Stomach (tissue), 9 donors: ENCODE results near the gene KRTAP4-1. TPM values are rescaled to one million over a fixed set of nuclear protein-coding genes. Genes with fewer than 3 reads are reported as not detected.
"Not testable (repeated sequence)": the region's sequence is repeated elsewhere in the genome, so short reads cannot be mapped to it uniquely, and the experiment has no call there.

Experiments used
- DNase-seq, 2 donors: peaks; one replicate each; pipeline versions ENCODE4 v3.0.0 to v3.0.0-alpha.2; 2013 to 2019
- H3K27ac ChIP-seq, 5 donors: fragments of 200-600 bp in 4 of 5; sonication (generic) in 4 of 5; one replicate each; pipeline ENCODE4 v1.5.1; 2013 to 2019; ENCODE audit warnings: mild to moderate bottlenecking in 1 of 5, moderate library complexity in 1 of 5
- H3K27me3 ChIP-seq, 3 donors: fragments of 200-600 bp; sonication (generic); one replicate each; pipeline ENCODE4 v1.5.1; 2017 to 2019; ENCODE audit warnings: mixed run types in 1 of 3
- H3K36me3 ChIP-seq, 4 donors: fragments of 200-600 bp; sonication (generic); 1 replicate in 3 of 4; 2 replicates in 1 of 4; pipeline ENCODE4 v1.5.1; 2016 to 2019
- H3K4me1 ChIP-seq, 4 donors: fragments of 200-600 bp; sonication (generic); one replicate each; pipeline ENCODE4 v1.5.1; 2016 to 2019
- H3K4me3 ChIP-seq, 4 donors: fragments of 200-600 bp; sonication (generic) in 3 of 4; one replicate each; pipeline ENCODE4 v1.5.1; 2016 to 2019; ENCODE audit warnings: mild to moderate bottlenecking in 1 of 4
- H3K9me3 ChIP-seq, 4 donors: fragments of 200-600 bp; sonication (generic); one replicate each; pipeline ENCODE4 v1.5.1; 2016 to 2019
- EP300 ChIP-seq: sonication (generic); formaldehyde crosslinking; IDR thresholded peaks from one replicate; pipeline ENCODE4 v1.6.1; 2017; ENCODE audit warnings: antibody characterized with exemption
- POLR2A ChIP-seq, 4 donors: fragments of 450-650 bp; IDR thresholded peaks; one replicate each; pipeline ENCODE4 v1.6.1; 2016; ENCODE audit warnings: antibody characterized with exemption in 4 of 4, control low read depth in 2 of 4, mild to moderate bottlenecking in 1 of 4, moderate library complexity in 1 of 4
- POLR2AphosphoS5 ChIP-seq, 3 donors: sonication (generic); formaldehyde crosslinking; IDR thresholded peaks; one replicate each; pipeline ENCODE4 v1.6.1; 2016; ENCODE audit warnings: antibody characterized with exemption in 3 of 3
- WGBS, 5 donors: extraction: QIAGEN DNeasy Blood & Tissue Kit in 3 of 5; methylation state at CpG; one replicate each; pipeline versions ENCODE4 v1.1.5 to v1.1.7; 2013 to 2018; 5-methylcytosine and 5-hydroxymethylcytosine counted together
- intact Hi-C: fragments of 100-400 bp; cut with DNase I; formaldehyde crosslinking; loops from one replicate; pipeline ENCODE4 v1.15.1; 2023; ENCODE audit warnings: low total_unique reads
- polyA plus RNA-seq, 3 donors: library from polyadenylated mRNA; stranded (reverse); fragments of 200-250 nt; gene quantifications; one replicate each; pipeline ENCODE4 v1.2.3, GENCODE V29; 2013
- total RNA-seq, 5 donors: library from RNA; depleted of rRNA; stranded (reverse); fragments of >200 nt; gene quantifications; one replicate each; pipeline versions ENCODE4 v1.1.0 to v1.2.3, GENCODE V29; 2014 to 2016
- TF ChIP-seq, protein P1 (sequence below), 7 experiments: fragments of 450-650 bp in 4 of 7; fragments of 200-600 bp in 3 of 7; sonication (generic) in 3 of 7; IDR thresholded peaks; one replicate each; pipeline ENCODE4 v1.5.1; 2016 to 2019; ENCODE audit warnings: antibody characterized with exemption in 7 of 7, control low read depth in 2 of 7, mild to moderate bottlenecking in 1 of 7
- donor health status: healthy with polysubstance abuse.
- donor health status: Bipolar disorder and iron deficiency.
- donor health status: healthy.

The KRTAP4-1 gene
- total and polyA plus RNA-seq, 8 donors = not detected

DNA sequence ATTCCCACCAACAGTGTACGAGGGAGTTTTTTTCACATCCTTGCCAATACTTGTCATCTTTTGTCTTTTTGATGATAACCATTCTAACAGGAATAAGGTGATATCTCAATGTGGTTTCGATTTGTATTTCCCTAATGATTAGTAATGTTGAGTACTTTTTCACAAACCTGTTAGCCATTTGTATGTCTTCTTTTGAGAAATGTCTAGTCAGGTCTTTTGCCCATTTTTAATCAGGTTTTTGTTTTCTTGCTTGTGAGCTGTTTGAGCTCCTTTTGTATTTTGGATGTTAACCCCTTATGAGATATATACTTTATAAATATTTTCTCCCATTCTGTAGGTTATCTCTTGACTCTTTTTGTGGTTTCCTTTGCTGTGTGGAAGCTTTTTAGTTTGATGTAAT, 33.2 kb downstream of the KRTAP4-1 start:
- H3K4me3 ChIP-seq = no peak overlapping the region
- peaks cover 0 to 19% (median 0%) of the 10 kb centered on the region in 3 donors for H3K27me3 ChIP-seq
- no peaks in the 10 kb centered on the region for H3K9me3 ChIP-seq
- WGBS, 5 donors = 67 to 85% (median 73%) methylated on average over 2 of the region's 2 CpGs
- intact Hi-C loops = no loop called here
- H3K4me1 ChIP-seq = no peaks in the 10 kb centered on the region
- DNase-seq = no peak
- TF ChIP-seq, protein P1, sequence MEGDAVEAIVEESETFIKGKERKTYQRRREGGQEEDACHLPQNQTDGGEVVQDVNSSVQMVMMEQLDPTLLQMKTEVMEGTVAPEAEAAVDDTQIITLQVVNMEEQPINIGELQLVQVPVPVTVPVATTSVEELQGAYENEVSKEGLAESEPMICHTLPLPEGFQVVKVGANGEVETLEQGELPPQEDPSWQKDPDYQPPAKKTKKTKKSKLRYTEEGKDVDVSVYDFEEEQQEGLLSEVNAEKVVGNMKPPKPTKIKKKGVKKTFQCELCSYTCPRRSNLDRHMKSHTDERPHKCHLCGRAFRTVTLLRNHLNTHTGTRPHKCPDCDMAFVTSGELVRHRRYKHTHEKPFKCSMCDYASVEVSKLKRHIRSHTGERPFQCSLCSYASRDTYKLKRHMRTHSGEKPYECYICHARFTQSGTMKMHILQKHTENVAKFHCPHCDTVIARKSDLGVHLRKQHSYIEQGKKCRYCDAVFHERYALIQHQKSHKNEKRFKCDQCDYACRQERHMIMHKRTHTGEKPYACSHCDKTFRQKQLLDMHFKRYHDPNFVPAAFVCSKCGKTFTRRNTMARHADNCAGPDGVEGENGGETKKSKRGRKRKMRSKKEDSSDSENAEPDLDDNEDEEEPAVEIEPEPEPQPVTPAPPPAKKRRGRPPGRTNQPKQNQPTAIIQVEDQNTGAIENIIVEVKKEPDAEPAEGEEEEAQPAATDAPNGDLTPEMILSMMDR (IDR thresholded peaks at IDR 0.05) = no peak
- TF ChIP-seq EP300 (no peak), POLR2A (IDR thresholded peaks at IDR 0.05) (no peak), POLR2AphosphoS5 (IDR thresholded peaks at IDR 0.05) (no peak)
- no peaks in the 10 kb centered on the region for H3K36me3 ChIP-seq
- no peak overlapping the region for H3K27ac ChIP-seq

DNA sequence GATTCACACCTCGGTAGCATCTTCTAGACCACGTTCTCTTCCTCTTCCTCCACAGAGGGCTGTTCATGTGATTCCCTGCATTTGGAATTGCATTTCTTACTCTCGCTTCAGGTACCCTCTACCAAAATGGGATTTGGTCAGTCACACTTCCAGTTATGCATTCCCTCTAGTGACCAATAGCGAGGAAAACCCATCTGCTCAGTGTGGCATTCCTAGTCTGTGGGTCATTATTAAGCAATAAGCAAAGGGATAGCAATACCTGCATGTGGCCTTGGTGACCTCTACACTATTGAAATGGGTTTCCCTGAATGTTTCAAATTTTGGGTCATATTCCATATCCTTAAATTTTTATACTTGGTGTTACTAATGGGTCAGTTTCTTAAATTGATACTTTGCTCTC, 34.7 kb downstream of the KRTAP4-1 start:
- Histone ChIP-seq H3K9me3 (no peaks in the 10 kb centered on the region), H3K36me3 (no peaks in the 10 kb centered on the region), H3K27ac (no peak overlapping the region), H3K27me3 (peaks cover 0 to 17% (median 0%) of the 10 kb centered on the region in 3 donors), H3K4me3 (no peak overlapping the region), H3K4me1 (no peaks in the 10 kb centered on the region)
- intact Hi-C loops = no loop called here
- DNase-seq = no peak
- TF ChIP-seq, protein P1 (IDR thresholded peaks at IDR 0.05) = no peak
- TF ChIP-seq EP300 = no peak
- TF ChIP-seq POLR2AphosphoS5 (IDR thresholded peaks at IDR 0.05) = no peak
- no peak for TF ChIP-seq POLR2A (IDR thresholded peaks at IDR 0.05)
- WGBS, 5 donors = 78 to 86% (median 84%) methylated on average over 4 of the region's 4 CpGs

DNA sequence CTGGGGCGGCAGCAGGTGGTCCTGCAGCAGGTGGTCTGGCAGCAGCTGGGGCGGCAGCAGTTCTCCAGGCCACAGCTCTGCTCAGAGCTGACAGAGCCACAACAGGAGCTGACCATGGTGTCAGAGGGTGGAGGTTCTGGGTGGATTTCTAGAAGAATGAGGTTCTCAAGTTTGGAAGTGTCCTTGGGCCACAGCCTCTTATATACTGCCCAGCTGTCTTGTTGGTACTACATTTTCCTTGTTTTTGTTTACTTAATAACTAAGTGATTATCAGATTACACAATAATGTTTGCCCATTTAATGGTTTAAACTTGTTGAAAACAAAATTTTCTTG, 35.1 kb downstream of the KRTAP4-1 start, which contains the start of gene KRTAP4-5:
KRTAP4-5 (minus strand) TSS at position 174 of the 334 bp plus-strand sequence; CDS start at position 116, 58 bp downstream.
- 50 to 59% (median 57%) methylated on average over 2 of the region's 2 CpGs for WGBS, 5 donors
- H3K27ac ChIP-seq = no peak within 1 kb of the TSS
- peaks cover 0 to 17% (median 0%) of the 10 kb centered on the region in 3 donors for H3K27me3 ChIP-seq
- no peaks in the 10 kb centered on the region for H3K9me3 ChIP-seq
- H3K36me3 ChIP-seq = no peaks in the 10 kb centered on the region
- H3K4me3 ChIP-seq = no peak within 1 kb of the TSS
- DNase-seq = no peak
- no peaks in the 10 kb centered on the region for H3K4me1 ChIP-seq
- no peak for TF ChIP-seq POLR2AphosphoS5 (IDR thresholded peaks at IDR 0.05)
- TF ChIP-seq, protein P1 (IDR thresholded peaks at IDR 0.05) = no peak
- TF ChIP-seq POLR2A (IDR thresholded peaks at IDR 0.05) = no peak
- no peak for TF ChIP-seq EP300
- intact Hi-C loops = no loop called here

DNA sequence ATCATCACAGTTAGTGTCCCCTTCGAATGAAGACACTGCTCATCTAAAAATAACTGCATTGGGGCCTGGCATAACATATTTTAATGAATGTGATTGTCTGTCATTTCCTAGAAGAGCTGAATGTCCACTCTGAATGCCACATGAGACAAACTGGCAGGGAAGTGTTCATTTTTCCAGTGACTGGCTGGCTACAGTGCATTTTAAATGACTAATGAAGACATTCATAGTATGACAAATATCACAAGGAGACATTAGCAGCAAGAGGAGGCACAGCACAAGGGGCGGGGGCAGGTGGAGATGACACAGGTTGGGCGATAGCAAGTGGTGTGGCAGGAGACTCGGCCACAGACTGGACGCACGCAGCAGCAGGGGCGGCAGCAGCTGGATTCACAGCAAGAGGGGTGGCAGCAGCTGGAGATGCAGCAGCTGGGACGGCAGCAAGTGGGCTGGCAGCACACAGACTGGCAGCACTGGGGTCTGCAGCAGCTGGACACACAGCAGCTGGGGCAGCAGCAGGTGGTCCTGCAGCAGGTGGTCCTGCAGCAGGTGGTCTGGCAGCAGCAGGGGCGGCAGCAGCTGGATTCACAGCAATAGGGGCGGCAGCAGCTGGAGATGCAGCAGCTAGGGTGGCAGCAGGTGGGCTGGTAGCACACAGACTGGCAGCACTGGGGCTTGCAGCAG, 35.6 kb downstream of the KRTAP4-1 start:
- DNase-seq, H3K27ac ChIP-seq, H3K36me3 ChIP-seq, H3K9me3 ChIP-seq, intact Hi-C loops, H3K4me3 ChIP-seq, H3K4me1 ChIP-seq: not testable (repeated sequence)
- H3K27me3 ChIP-seq = peaks cover 0 to 13% (median 0%) of the 10 kb centered on the region in 3 donors
- WGBS, 5 donors = 71 to 83% (median 78%) methylated on average over 8 to 10 of the region's 10 CpGs

DNA sequence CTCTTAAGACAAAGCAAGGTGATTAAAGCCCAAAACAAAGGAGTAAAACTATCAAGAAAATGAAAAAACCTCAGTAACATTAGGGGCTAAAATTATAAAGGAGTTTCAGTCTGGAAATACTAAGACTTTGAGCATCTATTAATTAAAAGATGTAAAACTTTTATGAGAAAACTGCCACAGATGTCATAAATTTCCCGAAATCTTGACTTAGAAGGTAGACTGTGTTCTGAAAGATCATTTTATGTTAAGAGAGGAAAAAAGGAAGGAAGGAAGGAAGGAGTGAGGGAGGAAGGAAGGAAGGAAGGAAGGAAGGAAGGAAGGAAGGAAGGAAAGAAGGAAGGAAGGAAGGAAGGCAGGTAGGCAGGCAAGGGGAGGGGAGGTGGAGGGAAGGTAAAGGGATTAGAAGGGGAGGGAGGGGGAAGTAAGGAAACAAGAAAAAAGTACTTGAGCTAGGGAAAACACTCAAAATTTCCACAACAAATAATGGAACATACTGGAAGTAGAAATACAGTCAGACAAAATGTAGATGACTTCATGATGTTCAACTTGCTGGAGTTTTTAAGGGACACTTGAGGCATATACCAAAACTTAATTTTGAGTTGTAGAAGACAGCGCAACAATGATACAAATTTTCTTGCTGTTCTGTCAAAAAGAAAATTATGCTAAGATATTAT, 37.0 kb downstream of the KRTAP4-1 start:
- WGBS, 5 donors = 70 to 96% (median 92%) methylated on average over 2 of the region's 2 CpGs
- intact Hi-C loops = no loop called here

More for the DNA sequence above, 37.0 kb downstream of the KRTAP4-1 start:
- TF ChIP-seq EP300 (no peak), POLR2AphosphoS5 (IDR thresholded peaks at IDR 0.05) (no peak), POLR2A (IDR thresholded peaks at IDR 0.05) (no peak)
- TF ChIP-seq, protein P1 (IDR thresholded peaks at IDR 0.05) = no peak
- Histone ChIP-seq H3K4me3 (no peak overlapping the region), H3K36me3 (no peaks in the 10 kb centered on the region), H3K9me3 (peaks cover 0 to 18% (median 15%) of the 10 kb centered on the region in 4 donors), H3K27me3 (peaks cover 0 to 13% (median 0%) of the 10 kb centered on the region in 3 donors), H3K27ac (no peak overlapping the region), H3K4me1 (no peaks in the 10 kb centered on the region)
- no peak for DNase-seq
